ENCODE results near the gene KLHL17.

Gene KLHL17

GRCh38 chr1:934991-935750, 25.2 kb upstream of the KLHL17 start:
- Histone ChIP-seq H4K20me1 (ENCODE audit: insufficient read depth, low read length) (no peaks in the 10 kb centered on the region), H3K4me1 (ENCODE audit: insufficient read depth, low read length, severe bottlenecking) (peaks cover 3% of the 10 kb centered on the region), H3K27ac (ENCODE audit: low read depth, low read length, poor library complexity, severe bottlenecking) (no peak overlapping the region), H3K4me2 (ENCODE audit: low read length) (no peak overlapping the region), H3K4me3 (ENCODE audit: low read depth, low read length, poor library complexity, severe bottlenecking) (no peak overlapping the region), H3K9me3 (ENCODE audit: low read length) (no peaks in the 10 kb centered on the region), H3K79me2 (ENCODE audit: insufficient read depth, low read length) (no peaks in the 10 kb centered on the region), H3K9me2 (ENCODE audit: low read depth, low read length) (no peaks in the 10 kb centered on the region), H3K27me3 (ENCODE audit: insufficient read depth, low read length) (peaks cover 22% of the 10 kb centered on the region; the same call in 1 of the 2 replicates), H2AFZ (ENCODE audit: low read length) (no peak overlapping the region), H3F3A (ENCODE audit: insufficient read depth, low read length) (no peaks in the 10 kb centered on the region), H3K36me3 (ENCODE audit: insufficient read depth, low read length) (no peaks in the 10 kb centered on the region), H3K9ac (ENCODE audit: low read length) (no peak overlapping the region)
- TF ChIP-seq EZH2 (IDR thresholded peaks at IDR 0.05; ENCODE audit: borderline replicate concordance, low read length) (no peak), CTCF (IDR thresholded peaks at IDR 0.05; ENCODE audit: low read length) (no peak)

GRCh38 chr1:935751-936231, 24.6 kb upstream of the KLHL17 start:
- Histone ChIP-seq H3K27me3 (ENCODE audit: insufficient read depth, low read length) (peaks cover 22% of the 10 kb centered on the region; the same call in 1 of the 2 replicates), H3K4me3 (ENCODE audit: low read depth, low read length, poor library complexity, severe bottlenecking) (no peak overlapping the region), H3K9ac (ENCODE audit: low read length) (no peak overlapping the region)

More at GRCh38 chr1:935751-936231, 24.6 kb upstream of the KLHL17 start:
- Histone ChIP-seq H3K9me3 (ENCODE audit: low read length) (no peaks in the 10 kb centered on the region), H3F3A (ENCODE audit: insufficient read depth, low read length) (no peaks in the 10 kb centered on the region), H2AFZ (ENCODE audit: low read length) (no peak overlapping the region), H3K4me2 (ENCODE audit: low read length) (no peak overlapping the region), H3K79me2 (ENCODE audit: insufficient read depth, low read length) (no peaks in the 10 kb centered on the region), H3K4me1 (ENCODE audit: insufficient read depth, low read length, severe bottlenecking) (peaks cover 3% of the 10 kb centered on the region), H3K9me2 (ENCODE audit: low read depth, low read length) (no peaks in the 10 kb centered on the region), H4K20me1 (ENCODE audit: insufficient read depth, low read length) (no peaks in the 10 kb centered on the region), H3K36me3 (ENCODE audit: insufficient read depth, low read length) (no peaks in the 10 kb centered on the region), H3K27ac (ENCODE audit: low read depth, low read length, poor library complexity, severe bottlenecking) (no peak overlapping the region)
- no peak for TF ChIP-seq CTCF (IDR thresholded peaks at IDR 0.05; ENCODE audit: low read length)
- TF ChIP-seq EZH2 (IDR thresholded peaks at IDR 0.05; ENCODE audit: borderline replicate concordance, low read length): no peak
